Mucosa of descending colon (tissue), 3 donors: ENCODE data around the gene NMT1. TPM values are rescaled to one million over a fixed set of nuclear protein-coding genes. Genes with fewer than 3 reads are reported as not detected.

ENCODE experiments used
- ATAC-seq: fragments of 200-7000 bp; cut with Tn5 transposase; one replicate; pipeline ENCODE4 v1.9.1; 2020; ENCODE audit warnings: mild to moderate bottlenecking, moderate library complexity
- DNase-seq, 3 donors: peaks; one replicate each; pipeline ENCODE4 v3.0.0-alpha.2; 2020
- H3K36me3 ChIP-seq: fragments of 200-600 bp; one replicate; pipeline ENCODE4 v1.8.0; 2021; ENCODE audit warnings: low read depth, mild to moderate bottlenecking
- H3K4me1 ChIP-seq: fragments of 200-600 bp; one replicate; pipeline ENCODE4 v1.8.0; 2021; ENCODE audit warnings: low read depth, mild to moderate bottlenecking
- H3K4me3 ChIP-seq: fragments of 200-600 bp; one replicate; pipeline ENCODE4 v1.8.0; 2021; ENCODE audit warnings: mild to moderate bottlenecking
- H3K9me3 ChIP-seq: fragments of 200-600 bp; one replicate; pipeline ENCODE4 v1.8.0; 2021; ENCODE audit warnings: mild to moderate bottlenecking
- CTCF ChIP-seq: fragments of 200-600 bp; IDR thresholded peaks from one replicate; pipeline ENCODE4 v1.8.0; 2022; ENCODE audit warnings: antibody characterized with exemption, mild to moderate bottlenecking
- intact Hi-C, 2 donors: fragments of 100-400 bp; cut with DNase I in 1 of 2; cut with micrococcal nuclease in 1 of 2; formaldehyde crosslinking; loops; one replicate each; pipeline versions ENCODE4 v1.11.0 to v1.11.1; 2022; cut with DNase I, micrococcal nuclease
- total RNA-seq, 3 donors: library from RNA; stranded (reverse); fragmentation: NEBNext Ultra II Directional in 2 of 3; extraction: Animal tissue kit (Norgen Biotek cat#: 25700) in 2 of 3; gene quantifications; one replicate each; pipeline versions ENCODE4 v1.2.1 to v1.2.4, GENCODE V29; 2021 to 2023
- donor health status: DM: no; HTN: no; CAD: no; lungs with moderate emphysema.
- donor health status: DM: no; HTN: no; CAD: no.
- donor health status: DM: no; HTN: yes; CAD: no.

NMT1 gene
- total RNA-seq, 3 donors from 2014 or later: 47.0 to 94.0 (median 76.1) TPM

DNA sequence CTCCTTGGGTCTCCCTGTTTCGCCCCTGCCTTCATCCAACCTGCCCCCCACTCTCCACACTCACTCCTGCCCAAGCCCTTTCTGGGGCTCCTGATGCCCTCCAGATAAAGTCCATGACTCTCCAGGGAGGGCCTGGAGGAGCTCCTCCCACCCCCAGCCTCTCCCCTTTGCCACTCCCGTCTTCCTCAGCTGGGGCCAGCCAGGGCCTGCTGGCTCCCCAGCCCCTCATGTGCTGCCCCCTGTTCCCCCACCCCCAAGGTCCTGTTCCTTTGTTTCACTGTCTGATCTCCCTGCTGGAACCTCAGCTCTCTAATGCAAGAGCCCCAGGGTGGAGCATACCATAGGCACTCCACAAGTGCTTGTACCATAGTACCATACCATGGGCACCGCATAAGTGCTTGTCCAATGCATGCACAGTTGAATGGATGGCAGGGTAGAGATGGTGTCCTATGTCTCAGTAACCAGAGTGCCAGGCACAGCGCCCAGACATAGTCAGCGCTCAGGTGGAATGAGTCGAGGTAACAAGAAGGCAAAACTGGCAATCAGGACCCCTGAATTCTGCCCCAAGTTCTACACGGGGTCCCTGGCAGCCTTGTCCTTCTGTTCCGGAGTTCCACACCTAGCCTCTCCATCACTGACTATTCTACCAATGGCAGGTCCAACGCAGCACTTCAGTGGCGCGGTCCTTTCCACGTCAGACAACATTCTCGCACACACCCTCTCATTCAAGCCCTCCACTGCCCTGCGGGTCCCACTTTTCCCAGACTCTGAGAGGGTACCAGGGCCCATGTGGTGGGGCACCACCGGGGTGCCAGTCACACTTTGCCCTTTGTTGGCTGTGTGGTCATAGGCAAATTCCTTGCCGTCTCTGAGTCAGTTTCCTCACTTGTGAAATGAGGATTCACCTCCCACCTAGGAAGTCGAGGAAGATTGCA, 69.8 kb downstream of the NMT1 start:
- DNase-seq (peak in 2 of 3 donors; percentile 50 to 58), ATAC-seq (no peak)
- no peak overlapping the region for H3K4me3 ChIP-seq
- TF ChIP-seq CTCF: no peak
- H3K36me3 ChIP-seq: no peaks in the 10 kb centered on the region
- H3K9me3 ChIP-seq: no peaks in the 10 kb centered on the region
- intact Hi-C loops: loop anchor here in 1 of 2 donors (10.0 kb wide), 1 partner anchor 64 kb away; no protein-coding TSS in a partner anchor
- peaks cover 43% of the 10 kb centered on the region for H3K4me1 ChIP-seq

- no peaks in the 10 kb centered on the region for H3K9me3 ChIP-seq
- intact Hi-C loops: loop anchor here in 1 of 2 donors (10.0 kb wide), 1 partner anchor 63 kb away; no protein-coding TSS in a partner anchor
- peaks cover 47% of the 10 kb centered on the region for H3K4me1 ChIP-seq
- peak; percentile 76 for TF ChIP-seq CTCF
- H3K36me3 ChIP-seq: no peaks in the 10 kb centered on the region
- ATAC-seq: no peak
- H3K4me3 ChIP-seq: peak overlapping the region; percentile 81
- peak; percentile 64 to 81 (median 76) for DNase-seq
Observed at GRCh38 chr17:45131616-45132319, 70.7 kb downstream of the NMT1 start.

DNA sequence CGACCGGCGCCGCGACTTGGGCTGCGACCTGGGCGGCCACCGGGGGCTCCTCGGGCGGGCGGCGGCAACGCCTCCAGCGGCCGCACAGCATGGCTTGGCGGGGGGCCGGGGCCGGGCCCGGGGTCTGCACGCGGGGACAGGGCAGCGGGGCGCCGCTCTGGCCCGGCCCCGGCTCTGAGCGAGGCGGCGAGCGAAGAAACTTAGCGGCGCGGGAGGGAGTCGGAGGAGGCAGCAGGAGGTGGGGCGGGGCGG, 71.1 kb downstream of the NMT1 start, which contains the start of gene PLCD3:
PLCD3 (minus strand) TSS at position 196 of the 252 bp plus-strand sequence; CDS start at position 91, 105 bp downstream.
- H3K9me3 ChIP-seq: no peaks in the 10 kb centered on the region
- ATAC-seq (no peak), DNase-seq (peak in 1 of 3 donors; percentile 86)
- intact Hi-C loops: loop anchor here in 1 of 2 donors (10.0 kb wide), 1 partner anchor 63 kb away; no protein-coding TSS in a partner anchor
- no peaks in the 10 kb centered on the region for H3K36me3 ChIP-seq
- peaks cover 51% of the 10 kb centered on the region for H3K4me1 ChIP-seq
- no peak for TF ChIP-seq CTCF
- H3K4me3 ChIP-seq: peak within 1 kb of the TSS; percentile 81

- Histone ChIP-seq H3K9me3 (no peaks in the 10 kb centered on the region), H3K4me1 (peaks cover 48% of the 10 kb centered on the region), H3K4me3 (peak overlapping the region; percentile 81), H3K36me3 (no peaks in the 10 kb centered on the region)
- ATAC-seq (peak; percentile 60), DNase-seq (peak; percentile 87 to 91 (median 91))
- intact Hi-C loops: loop anchor here in 1 of 2 donors (10.0 kb wide), 1 partner anchor 62 kb away; no protein-coding TSS in a partner anchor
- peak; percentile 75 for TF ChIP-seq CTCF
Observed at GRCh38 chr17:45132572-45133463, 71.7 kb downstream of the NMT1 start.
